ENCODE measurements around the gene HSD17B3.

DNA sequence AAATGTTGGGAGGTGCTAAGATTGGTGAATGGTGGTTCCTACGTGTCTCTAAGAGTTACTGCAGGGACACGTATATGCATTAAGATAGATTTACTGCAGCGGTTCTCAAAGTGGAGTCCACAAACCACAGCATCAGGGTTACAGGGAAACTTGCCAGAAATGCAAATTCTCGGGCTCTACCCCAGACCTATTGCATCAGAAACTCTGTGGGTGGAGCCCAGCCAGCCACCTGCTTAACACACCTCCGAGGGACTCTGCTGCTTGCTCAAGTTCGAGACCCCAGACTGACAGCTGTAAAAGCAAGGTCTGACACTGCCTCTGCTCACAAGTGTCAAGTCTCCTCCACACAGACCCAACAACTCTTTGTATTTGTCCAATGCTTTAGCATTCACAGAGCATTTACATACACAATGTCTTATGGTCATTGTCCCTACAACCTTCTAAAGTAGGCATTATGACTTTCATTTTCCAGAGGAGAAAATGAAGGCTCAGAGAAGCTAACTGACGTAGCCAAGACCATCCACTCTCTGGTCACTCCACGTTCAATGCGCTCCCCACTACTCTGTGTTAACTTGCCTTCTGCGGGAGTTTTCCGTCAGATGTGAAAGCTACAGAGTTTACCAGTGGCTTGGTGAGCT is 48.8 kb downstream of the HSD17B3 start:
- TF ChIP-seq CHD2 (IDR thresholded peaks at IDR 0.05; ENCODE audit: low read depth, low read length) (no peak), ZSCAN29 (CRISPR knock-in tag; conservative IDR thresholded peaks at IDR 0.05) (no peak), REL (CRISPR knock-in tag; conservative IDR thresholded peaks at IDR 0.05) (no peak), JUND (CRISPR knock-in tag; IDR thresholded peaks at IDR 0.05) (no peak)
- TF ChIP-seq, protein P1, sequence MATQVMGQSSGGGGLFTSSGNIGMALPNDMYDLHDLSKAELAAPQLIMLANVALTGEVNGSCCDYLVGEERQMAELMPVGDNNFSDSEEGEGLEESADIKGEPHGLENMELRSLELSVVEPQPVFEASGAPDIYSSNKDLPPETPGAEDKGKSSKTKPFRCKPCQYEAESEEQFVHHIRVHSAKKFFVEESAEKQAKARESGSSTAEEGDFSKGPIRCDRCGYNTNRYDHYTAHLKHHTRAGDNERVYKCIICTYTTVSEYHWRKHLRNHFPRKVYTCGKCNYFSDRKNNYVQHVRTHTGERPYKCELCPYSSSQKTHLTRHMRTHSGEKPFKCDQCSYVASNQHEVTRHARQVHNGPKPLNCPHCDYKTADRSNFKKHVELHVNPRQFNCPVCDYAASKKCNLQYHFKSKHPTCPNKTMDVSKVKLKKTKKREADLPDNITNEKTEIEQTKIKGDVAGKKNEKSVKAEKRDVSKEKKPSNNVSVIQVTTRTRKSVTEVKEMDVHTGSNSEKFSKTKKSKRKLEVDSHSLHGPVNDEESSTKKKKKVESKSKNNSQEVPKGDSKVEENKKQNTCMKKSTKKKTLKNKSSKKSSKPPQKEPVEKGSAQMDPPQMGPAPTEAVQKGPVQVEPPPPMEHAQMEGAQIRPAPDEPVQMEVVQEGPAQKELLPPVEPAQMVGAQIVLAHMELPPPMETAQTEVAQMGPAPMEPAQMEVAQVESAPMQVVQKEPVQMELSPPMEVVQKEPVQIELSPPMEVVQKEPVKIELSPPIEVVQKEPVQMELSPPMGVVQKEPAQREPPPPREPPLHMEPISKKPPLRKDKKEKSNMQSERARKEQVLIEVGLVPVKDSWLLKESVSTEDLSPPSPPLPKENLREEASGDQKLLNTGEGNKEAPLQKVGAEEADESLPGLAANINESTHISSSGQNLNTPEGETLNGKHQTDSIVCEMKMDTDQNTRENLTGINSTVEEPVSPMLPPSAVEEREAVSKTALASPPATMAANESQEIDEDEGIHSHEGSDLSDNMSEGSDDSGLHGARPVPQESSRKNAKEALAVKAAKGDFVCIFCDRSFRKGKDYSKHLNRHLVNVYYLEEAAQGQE (IDR thresholded peaks at IDR 0.05; ENCODE audit: borderline replicate concordance in 1 of 2, low read depth in 1 of 2, low read length in 2 of 2): no peak
- TF ChIP-seq, protein P2, sequence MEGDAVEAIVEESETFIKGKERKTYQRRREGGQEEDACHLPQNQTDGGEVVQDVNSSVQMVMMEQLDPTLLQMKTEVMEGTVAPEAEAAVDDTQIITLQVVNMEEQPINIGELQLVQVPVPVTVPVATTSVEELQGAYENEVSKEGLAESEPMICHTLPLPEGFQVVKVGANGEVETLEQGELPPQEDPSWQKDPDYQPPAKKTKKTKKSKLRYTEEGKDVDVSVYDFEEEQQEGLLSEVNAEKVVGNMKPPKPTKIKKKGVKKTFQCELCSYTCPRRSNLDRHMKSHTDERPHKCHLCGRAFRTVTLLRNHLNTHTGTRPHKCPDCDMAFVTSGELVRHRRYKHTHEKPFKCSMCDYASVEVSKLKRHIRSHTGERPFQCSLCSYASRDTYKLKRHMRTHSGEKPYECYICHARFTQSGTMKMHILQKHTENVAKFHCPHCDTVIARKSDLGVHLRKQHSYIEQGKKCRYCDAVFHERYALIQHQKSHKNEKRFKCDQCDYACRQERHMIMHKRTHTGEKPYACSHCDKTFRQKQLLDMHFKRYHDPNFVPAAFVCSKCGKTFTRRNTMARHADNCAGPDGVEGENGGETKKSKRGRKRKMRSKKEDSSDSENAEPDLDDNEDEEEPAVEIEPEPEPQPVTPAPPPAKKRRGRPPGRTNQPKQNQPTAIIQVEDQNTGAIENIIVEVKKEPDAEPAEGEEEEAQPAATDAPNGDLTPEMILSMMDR (CRISPR knock-in tag; IDR thresholded peaks at IDR 0.05): no peak
- TF ChIP-seq, protein P3, sequence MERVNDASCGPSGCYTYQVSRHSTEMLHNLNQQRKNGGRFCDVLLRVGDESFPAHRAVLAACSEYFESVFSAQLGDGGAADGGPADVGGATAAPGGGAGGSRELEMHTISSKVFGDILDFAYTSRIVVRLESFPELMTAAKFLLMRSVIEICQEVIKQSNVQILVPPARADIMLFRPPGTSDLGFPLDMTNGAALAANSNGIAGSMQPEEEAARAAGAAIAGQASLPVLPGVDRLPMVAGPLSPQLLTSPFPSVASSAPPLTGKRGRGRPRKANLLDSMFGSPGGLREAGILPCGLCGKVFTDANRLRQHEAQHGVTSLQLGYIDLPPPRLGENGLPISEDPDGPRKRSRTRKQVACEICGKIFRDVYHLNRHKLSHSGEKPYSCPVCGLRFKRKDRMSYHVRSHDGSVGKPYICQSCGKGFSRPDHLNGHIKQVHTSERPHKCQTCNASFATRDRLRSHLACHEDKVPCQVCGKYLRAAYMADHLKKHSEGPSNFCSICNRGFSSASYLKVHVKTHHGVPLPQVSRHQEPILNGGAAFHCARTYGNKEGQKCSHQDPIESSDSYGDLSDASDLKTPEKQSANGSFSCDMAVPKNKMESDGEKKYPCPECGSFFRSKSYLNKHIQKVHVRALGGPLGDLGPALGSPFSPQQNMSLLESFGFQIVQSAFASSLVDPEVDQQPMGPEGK (CRISPR knock-in tag; IDR thresholded peaks at IDR 0.05): no peak

Measured in HepG2 (cell line).